HG03378 (cell line): Measurements from ENCODE around the gene CREBL2.

Experiments
- ATAC-seq: cut with Tn5 transposase; IDR thresholded peaks from one replicate; pipeline ENCODE4 v1.9.1; 2021; ENCODE audit warnings: mild to moderate bottlenecking, moderate library complexity; ENCODE audit not compliant: unreplicated experiment

CREBL2 gene

DNA sequence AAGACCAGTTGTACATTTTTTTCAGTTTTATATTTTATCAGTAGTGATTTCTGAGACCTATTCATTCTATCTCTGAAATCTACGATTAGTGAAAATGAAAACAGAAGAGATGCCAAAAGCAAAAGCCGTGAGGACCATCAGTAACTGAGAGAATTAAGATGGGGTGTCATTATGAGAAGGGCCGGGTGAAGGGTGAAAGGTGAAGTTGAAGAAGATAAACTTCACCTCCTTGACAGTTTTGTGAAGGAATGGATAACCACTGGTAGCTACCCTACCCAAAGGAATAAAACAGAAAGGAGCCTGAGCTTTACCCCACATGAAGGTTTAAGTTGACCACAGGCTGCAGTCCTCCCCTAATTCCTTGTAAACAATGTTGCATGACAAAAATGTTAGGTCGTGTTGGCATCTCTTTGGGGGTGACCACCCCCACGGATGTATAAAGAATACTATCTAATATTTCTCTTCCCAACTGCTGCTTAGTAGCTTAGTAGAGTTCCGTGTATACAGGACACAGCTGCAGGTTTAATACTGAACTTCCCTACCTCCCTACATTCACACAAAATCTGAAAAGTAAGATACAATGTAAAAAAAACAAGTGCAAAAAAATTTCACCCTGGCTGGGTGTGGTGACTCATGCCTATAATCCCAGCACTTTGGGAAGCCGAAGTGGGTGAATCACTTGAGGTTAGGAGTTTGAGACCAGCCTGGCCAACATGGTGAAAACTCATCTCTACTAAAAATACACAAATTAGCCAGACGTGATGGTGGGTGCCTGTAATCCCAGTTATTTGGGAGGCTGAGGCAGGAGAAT lies 60.4 kb downstream of the CREBL2 start:
- ATAC-seq, result no peak

DNA sequence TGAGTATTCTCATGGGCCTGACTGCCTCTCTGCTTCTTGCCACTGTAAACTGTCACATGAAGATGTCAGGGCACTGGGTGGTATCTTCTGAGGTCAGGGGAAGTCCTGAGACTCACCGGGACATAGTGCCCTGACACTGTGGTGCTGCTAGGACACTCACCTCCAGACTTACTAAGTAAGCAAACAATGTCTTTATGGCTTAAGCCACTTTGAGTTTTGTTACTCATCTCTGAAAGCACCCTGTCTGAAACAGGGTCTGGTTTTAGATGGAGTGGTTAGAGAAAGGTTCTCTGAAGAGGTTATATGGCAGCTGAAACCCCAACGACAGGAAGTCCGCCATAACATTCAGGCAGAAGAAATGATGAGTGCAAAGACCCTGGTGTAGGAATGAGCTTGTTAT lies 61.6 kb downstream of the CREBL2 start:
- ATAC-seq, result peak; percentile 50

DNA sequence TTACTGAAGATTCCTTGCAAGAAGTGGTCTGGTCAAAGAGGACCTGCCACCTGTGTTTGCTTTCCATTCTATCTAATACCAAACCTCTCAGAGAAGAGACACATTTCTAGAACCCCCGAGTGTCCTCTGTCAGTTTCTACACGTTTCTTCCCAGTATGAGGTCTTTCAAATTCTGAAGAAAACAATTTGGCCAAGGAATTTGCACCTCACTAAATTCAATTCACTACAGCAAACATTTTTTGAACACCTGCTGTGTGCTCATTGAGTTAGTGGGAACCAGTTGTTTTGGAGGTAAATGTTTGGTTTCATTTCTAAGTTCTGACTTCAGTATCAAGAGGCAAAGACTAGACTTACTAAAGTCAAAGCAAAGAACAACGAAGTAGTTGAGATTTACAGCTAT lies 64.9 kb downstream of the CREBL2 start:
- ATAC-seq, result no peak

DNA sequence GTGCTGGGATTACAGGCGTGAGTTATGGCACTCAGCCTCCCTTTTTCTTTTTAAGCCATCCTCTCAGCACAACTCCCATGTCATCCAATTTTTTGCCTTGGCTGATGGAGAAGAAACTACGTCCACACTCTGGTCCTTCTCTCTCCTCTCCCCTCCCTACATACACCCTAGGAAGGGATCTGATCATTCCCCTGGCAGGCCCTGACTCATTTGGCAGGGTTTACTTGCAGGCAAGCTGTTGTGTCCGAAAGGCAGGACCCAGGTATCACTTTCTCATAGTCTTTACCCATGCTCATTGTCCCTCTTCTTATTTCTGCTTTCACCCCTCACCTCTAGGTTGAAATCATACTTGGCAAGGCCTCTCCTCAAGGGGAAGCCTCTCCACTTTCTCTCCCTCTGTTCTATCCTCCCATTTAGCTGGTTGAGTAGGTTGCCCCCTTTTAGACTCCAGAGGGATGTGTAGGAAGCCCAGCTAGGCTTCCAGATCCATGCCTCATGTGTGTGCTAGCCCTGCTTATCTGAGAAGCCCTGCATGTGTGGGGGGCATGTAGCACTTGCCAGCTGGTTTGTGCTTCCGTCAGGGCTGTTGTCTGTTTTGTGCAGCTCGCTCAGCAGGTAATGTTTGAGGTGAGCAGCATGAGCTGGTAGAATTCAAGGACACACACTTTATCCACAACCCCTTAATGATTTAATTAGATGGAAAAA lies 69.5 kb downstream of the CREBL2 start:
- ATAC-seq, result no peak

DNA sequence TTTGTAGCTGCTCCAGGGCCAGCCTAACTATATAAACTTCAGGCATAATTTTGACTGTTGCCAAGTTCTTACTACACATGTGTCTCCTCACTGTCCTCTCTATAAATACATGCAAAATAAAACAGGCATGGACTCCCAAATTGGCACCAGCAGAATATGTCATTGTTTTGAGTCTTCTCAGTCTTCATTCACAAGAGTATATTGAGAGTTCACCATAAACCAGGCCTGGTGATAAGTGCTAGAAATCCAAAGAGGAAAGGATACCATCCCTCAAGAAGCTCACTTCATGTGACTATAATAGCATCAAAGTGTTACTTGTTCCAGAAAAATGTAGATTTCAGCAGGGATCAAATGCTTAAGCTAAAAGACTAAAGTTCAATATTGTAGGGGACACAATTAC lies 70.6 kb downstream of the CREBL2 start:
- ATAC-seq, result no peak

DNA sequence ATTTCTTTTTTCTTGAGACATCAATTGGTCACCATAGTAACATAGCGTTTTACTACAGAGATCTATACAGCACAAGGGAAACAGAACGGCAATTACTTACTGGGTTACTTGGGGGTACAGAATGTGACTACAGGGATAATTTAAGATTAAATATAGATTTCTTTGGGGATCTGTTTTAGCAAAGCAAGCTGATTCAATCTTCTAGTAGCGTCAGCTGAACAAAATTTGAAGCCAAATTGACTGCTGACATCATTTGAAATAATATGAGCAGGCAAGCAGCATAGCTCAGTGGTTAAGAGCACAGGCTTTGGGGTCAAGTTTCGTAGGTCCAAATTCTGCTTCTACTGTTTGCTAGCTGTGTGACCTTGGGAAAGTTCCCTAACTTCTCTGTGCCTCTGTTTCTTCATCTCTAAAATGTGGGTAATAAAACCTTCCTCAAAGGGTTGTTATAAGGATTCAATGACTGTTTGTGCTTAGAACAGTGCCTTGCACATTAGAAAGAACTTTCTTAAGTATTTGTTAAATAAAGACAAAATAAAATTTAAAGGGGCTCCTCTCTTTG lies 71.5 kb downstream of the CREBL2 start:
- ATAC-seq, result no peak

DNA sequence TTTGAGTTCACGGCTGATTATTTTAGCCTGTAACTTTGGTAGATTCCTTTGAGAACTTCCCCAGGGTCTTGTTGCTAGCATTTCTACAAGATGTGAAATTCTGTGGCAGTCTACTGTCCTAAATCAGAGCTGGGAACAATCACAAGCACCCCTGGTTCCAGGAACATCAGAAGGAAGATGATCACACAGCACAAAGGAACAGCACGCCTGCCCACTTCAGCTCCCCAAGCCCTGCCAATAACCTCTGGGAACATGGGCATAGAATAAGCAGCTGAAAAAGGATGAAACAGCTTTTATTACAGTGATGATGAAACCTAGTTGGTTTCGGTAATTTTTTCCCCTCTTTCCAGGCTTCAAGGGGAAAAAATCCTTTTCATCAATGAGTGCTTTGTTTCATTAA lies 72.0 kb downstream of the CREBL2 start:
- no peak for ATAC-seq

DNA sequence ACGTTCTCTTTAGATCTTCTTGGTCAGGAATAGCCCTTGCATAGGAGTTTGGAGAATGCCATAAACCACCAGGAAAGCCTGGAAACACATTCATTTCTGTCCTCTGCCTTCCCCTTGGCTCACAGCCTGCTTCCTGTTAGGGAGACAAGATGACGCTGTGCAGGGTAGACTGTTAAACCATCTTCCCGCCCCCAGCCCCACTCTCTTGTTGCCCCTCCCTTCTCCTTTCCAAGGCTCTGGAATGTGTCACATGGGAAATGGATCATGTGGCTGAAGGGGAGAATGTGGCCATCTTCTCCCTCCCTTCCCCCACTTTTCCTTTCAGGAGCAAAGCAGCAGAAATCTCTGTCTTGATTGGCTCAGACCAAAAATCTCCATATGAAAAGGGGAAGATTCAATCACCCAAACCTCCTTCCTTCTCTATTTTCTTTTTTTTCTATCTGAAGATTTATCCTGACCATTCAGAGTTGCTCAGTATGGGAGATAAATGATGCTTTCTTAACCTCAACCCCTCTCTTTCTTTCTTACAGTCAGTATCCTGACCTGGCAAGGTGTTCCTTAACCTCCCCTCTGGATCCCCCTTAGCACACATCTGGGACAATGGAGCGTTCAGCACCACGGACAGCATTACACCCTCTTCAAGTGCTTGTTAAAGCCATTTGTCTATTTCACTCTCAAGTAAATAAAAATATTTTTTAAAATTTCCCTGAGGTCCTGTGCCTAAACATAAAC lies 72.9 kb downstream of the CREBL2 start:
- ATAC-seq, result no peak

DNA sequence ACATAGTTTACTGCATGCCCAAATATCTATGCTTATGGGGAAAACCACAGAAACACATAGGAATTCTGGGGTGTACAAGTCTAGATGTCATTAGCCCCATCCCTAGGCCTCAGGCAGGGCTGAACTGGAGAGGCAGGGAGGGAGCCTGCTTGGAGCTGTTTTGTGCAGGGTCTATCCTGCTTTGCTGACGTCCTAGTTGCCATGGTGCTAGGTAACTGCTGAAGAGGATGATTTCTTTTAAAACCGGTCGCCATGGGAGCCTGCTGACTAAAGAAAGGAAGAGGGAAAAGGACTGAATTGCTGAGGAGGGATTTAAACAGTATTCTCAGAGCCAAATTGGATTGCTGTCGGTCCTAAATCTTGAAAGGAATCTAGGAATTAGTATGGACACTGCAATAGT lies 73.6 kb downstream of the CREBL2 start:
- ATAC-seq, result no peak

DNA sequence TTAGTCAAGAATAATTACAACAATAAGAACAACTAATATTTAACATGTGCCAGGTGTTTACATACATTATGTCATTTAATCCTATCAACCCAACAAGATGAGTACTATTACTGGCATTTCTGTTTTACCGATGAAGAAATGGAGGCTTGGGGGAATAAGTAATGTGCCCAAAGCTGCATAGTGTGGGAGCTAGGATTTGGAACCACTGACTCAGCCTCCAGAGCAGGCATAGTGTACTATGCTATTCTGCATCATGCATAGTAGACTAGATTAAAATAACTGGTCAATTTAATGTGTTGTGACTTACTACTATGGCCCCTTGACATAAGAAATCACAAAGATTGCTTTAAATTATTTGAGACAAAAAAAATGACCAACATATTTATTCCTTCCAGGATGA lies 74.8 kb downstream of the CREBL2 start:
- ATAC-seq, result no peak

DNA sequence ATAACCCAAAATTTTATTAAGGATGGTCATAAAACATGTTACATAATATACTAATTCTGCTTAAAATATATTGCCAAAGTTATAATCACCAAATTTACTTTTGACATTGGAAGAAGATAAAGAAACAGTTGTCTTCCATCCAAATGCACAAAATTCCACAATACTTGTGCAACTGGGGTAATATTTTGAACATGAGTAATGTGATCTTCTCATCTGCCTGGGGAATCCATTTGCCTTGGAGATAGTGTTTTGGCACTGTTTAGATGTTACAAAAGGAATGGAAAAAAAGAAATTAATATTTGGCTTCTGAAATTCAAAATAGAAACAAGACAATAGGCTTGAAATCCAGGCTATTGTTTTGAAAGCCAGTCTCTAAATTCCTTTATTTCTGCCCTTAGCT lies 75.2 kb downstream of the CREBL2 start:
- no peak for ATAC-seq

DNA sequence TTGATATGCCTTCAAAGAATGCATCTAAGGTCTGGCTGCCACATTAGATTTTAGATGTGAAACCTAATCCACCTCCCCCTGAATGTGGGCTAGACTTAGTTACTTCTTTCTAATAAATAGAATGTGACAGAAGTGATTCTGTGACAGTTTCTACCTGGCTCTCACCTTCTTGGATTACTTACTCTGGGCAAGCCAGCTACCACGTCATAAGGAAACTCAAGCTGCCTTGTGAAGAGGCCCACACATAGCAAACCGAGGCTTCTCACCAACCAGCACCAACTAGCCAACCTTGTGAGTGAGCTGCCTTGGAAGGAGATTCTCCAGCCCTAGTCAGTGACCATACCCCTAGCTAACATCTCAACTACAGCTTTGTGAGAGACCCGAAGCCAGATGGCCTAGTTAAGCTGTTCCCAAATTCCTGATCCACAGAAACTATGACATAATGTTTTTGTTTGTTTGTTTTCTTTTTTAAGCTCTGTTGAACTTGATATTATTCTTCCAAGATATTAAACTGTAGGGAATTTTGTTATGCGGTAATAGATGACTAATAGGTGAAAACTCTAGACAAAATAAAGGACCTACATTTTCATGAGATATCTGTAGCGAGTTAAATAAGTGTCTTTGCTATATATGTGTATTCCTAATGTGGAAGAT lies 78.1 kb downstream of the CREBL2 start:
- ATAC-seq, result no peak

DNA sequence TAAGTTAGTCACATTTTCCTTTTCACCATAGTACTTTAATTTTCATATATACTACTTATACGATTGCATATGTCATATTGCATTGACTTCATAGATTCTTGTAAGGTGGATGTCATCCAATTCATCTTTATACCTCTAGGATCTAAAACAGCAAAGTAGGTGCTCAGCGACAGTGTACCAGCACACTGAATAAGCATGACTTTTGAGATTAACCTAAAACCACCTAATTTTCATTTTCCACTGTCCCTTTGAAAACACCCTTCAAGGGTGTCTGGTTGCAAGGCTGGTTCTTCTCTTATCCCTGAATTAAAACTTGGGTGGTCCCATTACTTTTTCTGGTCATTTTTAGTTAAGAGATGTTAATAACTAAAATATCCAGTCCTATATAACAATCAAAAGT lies 79.9 kb downstream of the CREBL2 start:
- peak; percentile 35 for ATAC-seq

DNA sequence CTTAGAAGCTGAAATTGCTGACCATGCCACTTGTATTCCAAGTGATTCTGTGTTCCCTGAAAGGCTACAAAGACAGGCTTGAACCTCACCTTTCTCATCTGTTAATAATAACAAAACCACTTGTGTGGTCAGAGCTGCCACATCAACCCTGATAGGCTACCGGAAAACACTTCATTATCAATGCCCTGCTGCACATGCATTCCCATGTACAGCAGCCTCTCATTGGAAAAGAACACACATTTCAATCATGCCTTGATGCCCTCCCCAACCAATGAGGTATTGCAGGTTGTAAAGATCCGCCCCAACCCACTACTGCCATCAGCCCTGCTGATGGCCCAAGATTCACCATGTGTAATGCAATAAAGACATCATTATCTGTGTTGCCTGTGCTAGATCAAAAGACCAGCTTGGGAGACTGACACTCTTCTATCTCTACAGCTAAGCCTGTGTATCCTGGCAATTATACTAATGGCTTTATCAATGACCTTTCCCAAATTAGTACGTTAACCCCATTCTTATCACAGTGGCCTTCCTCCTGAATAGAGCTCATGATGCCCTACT lies 81.5 kb downstream of the CREBL2 start:
- ATAC-seq, result peak; percentile 22
